Heart left ventricle (tissue), 16 donors: ENCODE data around the gene VCPKMT. TPM values are rescaled to one million over a fixed set of nuclear protein-coding genes. Genes with fewer than 3 reads are reported as not detected.
A peak's percentile ranks its signal among the peaks of the same experiment; 100 is the strongest.

Experiments used
- ATAC-seq, 4 donors: fragments of 200-7000 bp; cut with Tn5 transposase; one replicate each; pipeline ENCODE4 v1.9.1; 2020 to 2022; ENCODE audit warnings: moderate library complexity in 4 of 4, mild to moderate bottlenecking in 3 of 4, moderate number of reproducible peaks in 1 of 4
- DNase-seq, 5 donors: peaks; one replicate each; pipeline ENCODE4 v3.0.0-alpha.2; 2020
- H3K27ac ChIP-seq, 12 donors: fragments of 200-600 bp; sonication (generic) in 4 of 12; one replicate each; pipeline versions ENCODE4 v1.5.0 to v1.8.0; 2016 to 2022; ENCODE audit warnings: mild to moderate bottlenecking in 2 of 12
- H3K27me3 ChIP-seq, 9 donors: fragments of 200-600 bp; sonication (generic) in 2 of 9; one replicate each; pipeline versions ENCODE4 v1.5.1 to v1.8.0; 2016 to 2022; ENCODE audit warnings: mild to moderate bottlenecking in 3 of 9
- H3K36me3 ChIP-seq, 9 donors: fragments of 200-600 bp; sonication (generic) in 2 of 9; one replicate each; pipeline versions ENCODE4 v1.5.0 to v1.8.0; 2018 to 2022; ENCODE audit warnings: mild to moderate bottlenecking in 2 of 9
- H3K4me1 ChIP-seq, 12 donors: fragments of 200-600 bp; sonication (generic) in 4 of 12; one replicate each; pipeline versions ENCODE4 v1.5.0 to v1.8.0; 2016 to 2022; ENCODE audit warnings: mild to moderate bottlenecking in 3 of 12
- H3K4me3 ChIP-seq, 12 donors: fragments of 200-600 bp; sonication (generic) in 4 of 12; one replicate each; pipeline versions ENCODE4 v1.5.0 to v1.8.0; 2017 to 2022; ENCODE audit warnings: mild to moderate bottlenecking in 9 of 12, moderate library complexity in 4 of 12
- H3K9me3 ChIP-seq, 12 donors: fragments of 200-600 bp; sonication (generic) in 4 of 12; one replicate each; pipeline versions ENCODE4 v1.5.0 to v1.8.0; 2016 to 2022; ENCODE audit warnings: mild to moderate bottlenecking in 1 of 12
- CTCF ChIP-seq, 12 donors: fragments of 200-600 bp; sonication (generic) in 4 of 12; IDR thresholded peaks; one replicate each; pipeline versions ENCODE4 v1.5.0 to v1.8.0; 2018 to 2022; ENCODE audit warnings: antibody characterized with exemption in 12 of 12, mild to moderate bottlenecking in 5 of 12
- POLR2A ChIP-seq, 2 donors: fragments of 450-650 bp; IDR thresholded peaks; one replicate each; pipeline ENCODE4 v1.6.1; 2017; ENCODE audit warnings: antibody characterized with exemption in 2 of 2, mild to moderate bottlenecking in 2 of 2, moderate library complexity in 2 of 2
- WGBS, 4 donors: extraction: QIAGEN DNeasy Blood & Tissue Kit in 2 of 4; methylation state at CpG; one replicate each; pipeline versions ENCODE4 v1.1.5 to v1.1.7; 2013 to 2018; 5-methylcytosine and 5-hydroxymethylcytosine counted together
- intact Hi-C, 10 donors: fragments of 100-400 bp; cut with DNase I; formaldehyde crosslinking; loops; one replicate each; pipeline versions ENCODE4 v1.11.1 to v1.14.2; 2022
- polyA plus RNA-seq, 2 donors: library from polyadenylated mRNA; stranded (reverse); fragments of 200-250 nt; gene quantifications; one replicate each; pipeline ENCODE4 v1.2.3, GENCODE V29; 2013
- total RNA-seq, 9 donors: library from RNA; depleted of rRNA in 2 of 9; stranded (reverse); fragments of >200 nt in 2 of 9; fragmentation: NEBNext Ultra II Directional in 3 of 9; extraction: Animal tissue kit (Norgen Biotek cat#: 25700) in 3 of 9; gene quantifications; one replicate each; pipeline versions ENCODE4 v1.1.0 to v1.2.4, GENCODE V29; 2016 to 2023
- donor health status: ischemic (EF 13 %, LVEDD 7.1; RV severe dilation, severe dysfunction).
- donor health status: healthy with polysubstance abuse.
- donor health status: DM: no; HTN: yes; CAD: no.
- donor health status: DM: no; HTN: no; CAD: no.
- donor health status: ischemic (EF 25% LVEDD 6.9; RV normal size, moderate dysfunction).
- donor health status: ischemic (EF 25% LVEDD 5.7; RV mildly dilated, moderate dysfunction).
- donor health status: healthy.
- donor health status: DM: yes; HTN: yes; CAD: no.
- donor health status: ischemic (EF 35%, LVEDD 5.7; RV mildly dilated, moderate dysfunction).
- donor health status: nonischemic (EF 11% LVEDD 7.7; RV severe dilation, severe dysfunction).
- donor health status: DM: yes; HTN: yes; CAD: no.
- donor health status: PGD.
- donor health status: ischemic (EF 29% LVEDD 5.4; RV normal size, mild dysfunction).
- donor health status: nonischemic (EF 23%, LVEDD 6.1; RV moderate dilation, normal function).

Gene VCPKMT
- total and polyA plus RNA-seq, 11 donors: 0.95 to 7.1 (median 3.1) TPM

- H3K4me1 ChIP-seq: peaks cover 0 to 6% (median 2%) of the 10 kb centered on the region in 12 donors
- TF ChIP-seq POLR2A (IDR thresholded peaks at IDR 0.05): no peak
- TF ChIP-seq CTCF (IDR thresholded peaks at IDR 0.05): no peak
- H3K27ac ChIP-seq: no peak overlapping the region
Measured at GRCh38 chr14:50109342-50109741, 7.0 kb downstream of the VCPKMT start.

GRCh38 chr14:50107850-50108249 lies 8.5 kb downstream of the VCPKMT start:
- intact Hi-C loops: loop anchor here in 8 of 10 donors (5.0 to 10.0 kb wide), 6 partner anchors 103 to 246 kb away; partner anchors contain the start of gene ARF6 (in 3 of the 8)
- H3K27me3 ChIP-seq: no peaks in the 10 kb centered on the region
- ATAC-seq (no peak), DNase-seq (no peak)
- 86 to 93% (median 90%) methylated on average over 2 of the region's 2 CpGs for WGBS, 4 donors
- no peak for TF ChIP-seq POLR2A (IDR thresholded peaks at IDR 0.05)
- no peak for TF ChIP-seq CTCF (IDR thresholded peaks at IDR 0.05)
- H3K9me3 ChIP-seq: no peaks in the 10 kb centered on the region
- H3K36me3 ChIP-seq: peaks cover 0 to 63% (median 55%) of the 10 kb centered on the region in 9 donors
- H3K27ac ChIP-seq: no peak overlapping the region
- H3K4me3 ChIP-seq: no peak overlapping the region
- peaks cover 0 to 7% (median 2%) of the 10 kb centered on the region in 12 donors for H3K4me1 ChIP-seq

More at GRCh38 chr14:50109342-50109741, 7.0 kb downstream of the VCPKMT start:
- no peak for ATAC-seq
- H3K27me3 ChIP-seq: no peaks in the 10 kb centered on the region
- H3K9me3 ChIP-seq: no peaks in the 10 kb centered on the region
- H3K4me3 ChIP-seq: no peak overlapping the region
- DNase-seq: no peak
- intact Hi-C loops: loop anchor here in 8 of 10 donors (5.0 to 10.0 kb wide), 6 partner anchors 105 to 247 kb away; partner anchors contain the start of gene ARF6 (in 3 of the 8)
- WGBS, 4 donors: 73 to 76% (median 75%) methylated on average over 6 of the region's 6 CpGs
- peaks cover 0 to 78% (median 64%) of the 10 kb centered on the region in 9 donors for H3K36me3 ChIP-seq

- ATAC-seq (peak in 1 of 4 donors; percentile 18), DNase-seq (no peak)
- Histone ChIP-seq H3K9me3 (no peaks in the 10 kb centered on the region), H3K4me3 (no peak overlapping the region), H3K36me3 (peaks cover 0 to 47% (median 39%) of the 10 kb centered on the region in 9 donors), H3K27me3 (no peaks in the 10 kb centered on the region), H3K4me1 (peaks cover 0 to 7% (median 2%) of the 10 kb centered on the region in 12 donors), H3K27ac (no peak overlapping the region)
- intact Hi-C loops: loop anchor here in 8 of 10 donors (5.0 to 10.0 kb wide), 6 partner anchors 101 to 244 kb away; partner anchors contain the start of gene ARF6 (in 3 of the 8)
- 65 to 77% (median 72%) methylated on average over 4 of the region's 4 CpGs for WGBS, 4 donors
- TF ChIP-seq POLR2A (IDR thresholded peaks at IDR 0.05) (no peak), CTCF (IDR thresholded peaks at IDR 0.05) (no peak)
Measured at GRCh38 chr14:50106178-50106577, 10.2 kb downstream of the VCPKMT start.

- H3K4me1 ChIP-seq: peaks cover 0 to 7% (median 2%) of the 10 kb centered on the region in 12 donors
- TF ChIP-seq CTCF (IDR thresholded peaks at IDR 0.05) (no peak), POLR2A (IDR thresholded peaks at IDR 0.05) (no peak)
- DNase-seq (no peak), ATAC-seq (no peak)
- no peak overlapping the region for H3K27ac ChIP-seq
- intact Hi-C loops: loop anchor here in 8 of 10 donors (5.0 to 10.0 kb wide), 4 partner anchors 99 to 221 kb away; partner anchors contain the start of gene ARF6 (in 2 of the 8)
- H3K27me3 ChIP-seq: no peaks in the 10 kb centered on the region
- no peak overlapping the region for H3K4me3 ChIP-seq
- H3K9me3 ChIP-seq: no peaks in the 10 kb centered on the region
- WGBS, 4 donors: 86 to 93% (median 92%) methylated on average over 6 of the region's 6 CpGs
- peaks cover 0 to 25% (median 16%) of the 10 kb centered on the region in 9 donors for H3K36me3 ChIP-seq
Measured at GRCh38 chr14:50103558-50103957, 12.8 kb downstream of the VCPKMT start.
